Activated T-cell treated with anti-CD3 and anti-CD28 coated beads for 48 hours (primary cell): Measurements from ENCODE around the gene BMPER.

Experiments
- DNase-seq: peaks from one replicate; pipeline ENCODE4 v3.0.0-alpha.2; 2020; ENCODE audit warnings: low read depth

The BMPER gene

DNA sequence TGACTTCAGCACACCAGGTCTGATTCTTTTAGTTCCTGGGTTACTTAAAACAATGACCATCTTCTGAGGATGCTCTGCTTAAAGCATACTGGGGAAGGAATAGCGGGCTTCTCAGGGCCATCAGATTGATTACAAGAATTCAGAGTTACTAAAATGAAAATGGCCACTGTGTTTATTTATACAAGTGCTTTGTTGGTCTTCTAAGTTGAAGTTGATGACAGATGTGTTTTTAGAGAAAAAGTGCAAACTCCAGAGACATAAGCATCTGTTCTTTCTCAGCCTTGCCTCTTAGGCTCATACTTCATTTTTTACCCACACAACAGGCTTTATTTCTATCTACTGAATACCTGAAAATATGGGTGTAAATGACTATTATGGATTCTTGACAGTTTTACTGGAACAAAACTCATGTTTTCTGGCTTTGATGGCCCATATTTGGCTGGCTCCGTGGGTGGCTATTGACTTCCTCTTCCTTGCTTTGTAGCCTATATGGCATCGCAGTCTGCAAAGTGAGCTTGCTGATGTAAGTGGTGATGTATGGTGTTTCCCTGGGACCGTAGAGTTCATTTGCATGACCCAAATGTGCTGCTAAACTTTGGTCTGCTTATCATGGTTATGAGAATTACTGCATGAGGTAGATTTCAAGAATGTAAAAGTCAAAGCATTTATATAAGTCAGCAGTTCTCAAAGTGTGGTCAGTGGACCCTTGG, 121.3 kb downstream of the BMPER start:
- DNase-seq, result no peak

- no peak for DNase-seq
Observed at GRCh38 chr7:34031156-34031555, 125.8 kb downstream of the BMPER start.

DNA sequence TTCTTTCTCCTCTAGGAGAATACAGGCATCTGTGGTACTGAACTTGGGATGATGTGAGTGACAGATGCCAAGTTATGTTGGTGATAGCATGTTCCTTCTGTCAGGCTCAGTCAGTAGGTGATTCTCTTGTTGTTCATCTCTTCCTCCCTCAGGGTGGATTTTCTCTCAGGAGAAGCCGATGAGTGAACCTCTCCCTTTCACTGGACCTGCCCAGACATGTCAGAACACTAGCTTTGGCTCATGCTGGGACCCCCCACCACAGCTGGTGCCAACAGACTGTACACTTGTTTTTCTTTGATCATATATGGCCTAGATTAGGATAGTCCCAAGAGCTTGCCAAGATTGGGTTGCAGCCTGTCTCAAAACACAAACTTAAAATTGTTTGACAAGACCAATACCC, 129.4 kb downstream of the BMPER start:
- DNase-seq, result no peak

GRCh38 chr7:34036051-34036920, 130.9 kb downstream of the BMPER start:
- DNase-seq, result no peak

GRCh38 chr7:34036972-34037792, 131.8 kb downstream of the BMPER start:
- DNase-seq, result no peak

DNA sequence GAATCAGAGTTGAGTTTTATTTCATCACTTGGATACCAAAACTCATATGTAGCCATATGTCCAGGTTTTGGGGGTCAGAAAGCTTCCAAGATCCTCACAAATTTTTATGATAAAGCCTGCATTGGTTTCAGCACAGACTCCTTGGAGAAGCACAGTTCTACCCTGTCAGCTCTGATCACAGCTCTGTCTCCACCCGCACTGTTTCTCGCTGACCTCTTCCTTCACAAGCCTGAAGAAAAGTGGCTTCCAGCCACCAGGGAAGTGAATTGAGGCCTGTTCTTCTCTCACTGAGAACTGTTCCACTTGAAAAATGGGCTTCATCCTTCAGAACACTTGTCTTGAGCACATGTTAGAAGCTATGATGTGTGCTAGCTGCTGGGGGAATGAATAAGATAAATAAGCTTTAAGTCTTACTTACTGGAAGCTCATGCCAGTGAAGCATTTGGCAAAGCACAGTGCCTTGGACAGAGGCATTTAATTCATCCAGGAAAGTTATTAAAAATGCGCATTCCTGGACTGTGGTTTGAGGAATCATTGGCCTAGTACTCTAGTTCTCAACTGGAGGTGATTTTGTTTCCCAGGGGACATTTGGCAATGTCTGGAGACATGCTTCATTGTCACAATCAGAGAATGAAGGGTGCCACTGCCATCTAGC, 133.6 kb downstream of the BMPER start:
- no peak for DNase-seq

GRCh38 chr7:34041707-34042106, 136.4 kb downstream of the BMPER start:
- DNase-seq, result no peak

- DNase-seq, result no peak
Observed at GRCh38 chr7:34042406-34042805, 137.1 kb downstream of the BMPER start.

DNA sequence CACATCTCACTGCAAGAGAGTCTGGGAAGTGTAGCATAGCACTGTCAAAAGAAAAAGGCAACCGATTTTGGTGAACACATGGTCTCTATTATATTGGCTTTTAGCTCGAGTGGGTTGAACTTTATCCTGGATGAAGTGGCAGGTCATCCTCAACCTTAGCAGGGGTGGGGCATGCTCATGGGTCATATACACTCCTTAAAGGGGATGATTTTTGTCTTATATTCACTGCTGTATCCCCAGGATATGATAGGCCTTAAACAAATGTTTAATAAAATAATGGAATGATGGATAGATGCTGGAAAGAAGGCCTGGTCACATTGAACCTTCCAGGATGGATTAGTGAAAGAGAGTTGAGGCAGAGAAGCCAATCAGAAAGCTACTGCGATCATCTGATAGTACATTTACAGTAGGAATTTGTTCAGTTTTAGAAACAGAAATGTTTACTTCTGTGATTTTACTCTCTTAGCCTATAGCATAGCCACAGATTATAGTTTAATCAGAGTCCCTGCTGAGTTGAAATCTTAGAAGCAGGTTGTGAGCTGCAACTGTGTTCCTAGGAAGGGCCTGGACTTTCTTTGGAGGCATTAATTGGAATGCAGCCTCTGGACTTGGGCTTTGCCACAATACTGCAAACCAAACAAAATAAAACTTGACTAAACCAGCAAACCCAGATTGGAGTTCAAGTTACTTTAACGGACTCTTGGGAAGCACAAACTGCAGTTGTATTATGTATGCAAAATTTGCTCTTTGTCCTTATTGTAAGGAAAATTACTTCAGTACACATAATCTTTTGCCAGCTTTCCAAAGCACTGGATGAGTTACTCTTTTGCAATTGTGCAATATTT, 138.3 kb downstream of the BMPER start:
- DNase-seq, result no peak

GRCh38 chr7:34044306-34044643, 138.9 kb downstream of the BMPER start:
- no peak for DNase-seq

DNA sequence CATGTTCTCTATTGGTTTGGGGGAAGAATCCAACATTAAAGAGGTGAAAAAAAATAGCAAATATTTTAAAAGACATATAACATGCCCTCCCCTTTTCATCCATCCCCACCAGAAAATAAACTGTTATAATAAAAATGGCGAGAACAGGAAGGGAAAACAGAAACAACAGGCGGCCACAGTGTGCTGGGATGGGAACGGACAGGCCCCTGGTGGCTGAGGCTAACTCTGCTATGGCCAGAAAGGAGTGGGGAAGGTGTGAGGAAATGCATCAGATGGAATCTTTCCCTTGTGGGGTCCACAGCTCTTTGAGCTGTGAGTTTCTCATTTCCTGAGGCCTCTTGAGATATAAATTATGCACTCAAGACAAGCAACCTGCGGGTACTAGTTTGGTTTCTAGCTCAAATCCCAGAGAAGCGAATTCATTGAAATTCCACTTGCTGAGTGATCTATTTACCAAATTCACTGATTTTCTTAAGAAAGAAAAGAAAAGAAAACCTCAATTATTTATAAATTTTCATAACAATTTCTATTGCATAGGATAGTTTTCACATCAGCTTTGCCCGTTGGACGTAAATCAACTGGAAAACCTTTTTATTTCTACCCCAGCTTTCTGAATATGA, 139.5 kb downstream of the BMPER start:
- DNase-seq, result no peak

DNA sequence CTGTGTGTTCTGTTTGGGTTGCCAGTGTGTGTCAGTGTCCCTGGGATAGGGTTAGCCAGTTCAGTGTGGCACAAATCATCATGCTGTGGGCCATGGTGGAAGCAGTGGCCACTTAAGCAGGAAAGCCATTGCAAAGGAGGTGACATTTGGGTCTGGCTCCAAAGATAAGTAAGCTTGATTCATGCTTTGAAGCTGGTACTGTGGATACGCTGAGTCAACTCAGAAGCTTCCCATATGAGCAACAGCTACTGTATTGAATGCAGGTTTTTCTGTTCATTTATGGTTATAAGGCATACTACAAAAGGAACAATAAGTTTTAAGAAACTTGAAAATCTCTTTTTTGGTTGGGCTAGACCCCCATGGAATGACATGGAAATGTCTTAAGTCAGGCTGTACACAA, 143.1 kb downstream of the BMPER start:
- no peak for DNase-seq

DNA sequence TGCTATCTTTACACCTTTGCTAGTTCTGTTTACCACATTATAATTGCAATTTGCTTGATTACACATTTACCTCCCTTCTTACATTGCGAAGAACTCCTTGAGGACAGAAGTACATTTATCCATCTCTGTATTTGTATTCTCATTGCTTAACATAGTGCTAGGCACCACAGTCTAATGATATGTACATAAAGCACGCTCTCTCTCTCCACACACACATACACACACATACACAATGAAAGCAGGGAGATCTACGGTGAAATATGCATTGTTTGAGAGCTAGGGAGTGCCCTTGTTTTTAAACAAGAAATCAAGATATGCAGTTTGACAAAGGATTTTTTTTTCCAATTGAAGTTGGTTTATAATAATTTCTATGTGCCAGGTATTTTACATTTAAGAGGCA, 148.7 kb downstream of the BMPER start:
- DNase-seq, result no peak

DNA sequence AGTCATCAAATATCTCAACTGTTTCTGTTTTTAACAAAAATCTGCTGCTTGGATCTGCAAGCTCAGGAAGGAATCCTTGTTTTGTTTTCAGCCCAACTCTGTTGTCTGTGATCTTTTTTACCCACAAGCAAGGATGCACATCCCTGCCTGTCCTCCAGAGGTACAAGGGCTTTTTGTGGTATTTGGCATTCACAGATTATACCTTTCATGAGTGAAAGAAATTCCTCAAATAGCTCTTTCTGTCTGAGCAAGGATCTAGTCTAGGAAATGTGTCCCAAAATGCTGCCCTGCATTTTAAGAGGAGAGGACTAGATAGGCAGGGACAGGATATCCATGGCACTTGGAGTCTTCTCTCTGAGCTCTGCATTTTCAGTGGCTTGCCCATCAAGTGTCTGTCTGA, 151.8 kb downstream of the BMPER start:
- DNase-seq, result no peak

DNA sequence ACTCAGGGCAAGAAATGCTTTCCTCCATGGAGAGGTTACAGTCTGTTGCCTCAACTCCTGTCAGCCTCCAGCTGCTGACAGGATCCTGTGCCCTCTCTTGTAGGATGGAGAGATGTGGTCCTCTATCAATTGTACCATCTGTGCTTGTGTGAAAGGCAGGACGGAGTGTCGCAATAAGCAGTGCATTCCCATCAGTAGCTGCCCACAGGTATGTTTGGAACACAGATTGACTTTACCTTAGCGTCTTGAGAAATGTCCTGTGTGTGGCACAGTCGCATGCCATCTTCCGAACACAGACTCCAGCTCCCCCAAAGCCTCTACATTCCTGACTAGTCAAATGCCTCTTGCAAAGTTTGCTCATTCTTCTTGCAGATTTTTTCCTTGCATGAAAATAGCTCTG, 152.6 kb downstream of the BMPER start:
- no peak for DNase-seq

GRCh38 chr7:34058801-34059135, 153.4 kb downstream of the BMPER start:
- no peak for DNase-seq

DNA sequence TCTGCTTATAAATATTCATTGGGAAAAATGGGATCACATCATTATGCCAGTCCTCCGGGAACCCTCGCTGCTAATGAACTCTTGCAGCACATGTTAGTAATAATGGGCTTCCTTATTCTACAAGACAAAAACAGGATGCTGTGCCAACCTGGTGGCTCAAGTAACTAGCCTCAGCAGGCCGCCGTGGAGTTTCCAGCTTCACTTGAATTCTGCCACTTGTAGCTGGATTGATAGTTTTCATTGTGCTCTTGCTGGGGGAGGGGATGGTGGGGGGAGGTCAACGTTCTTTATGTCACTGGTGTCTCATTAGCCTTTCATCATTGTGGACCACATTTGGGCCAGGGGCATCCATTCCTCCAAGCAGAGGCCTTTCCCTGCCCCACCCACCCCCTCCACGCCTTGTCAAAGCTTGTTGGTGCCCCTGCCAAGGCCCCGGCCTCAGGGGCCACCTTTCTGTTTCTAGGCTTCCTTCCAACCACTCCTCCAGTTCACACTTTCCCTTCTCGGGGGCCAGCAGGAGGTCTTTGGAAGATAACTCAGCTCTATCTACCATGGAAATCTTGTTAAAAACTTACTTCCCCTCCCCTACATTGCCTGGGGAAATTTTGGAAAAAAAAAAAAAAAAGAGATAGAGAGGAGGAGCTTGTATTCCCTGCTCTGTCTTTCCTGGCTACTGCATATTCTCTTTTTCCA, 153.9 kb downstream of the BMPER start:
- DNase-seq, result no peak

GRCh38 chr7:34060196-34060947, 155.0 kb downstream of the BMPER start:
- no peak for DNase-seq

GRCh38 chr7:34061149-34061548, 155.8 kb downstream of the BMPER start:
- no peak for DNase-seq

DNA sequence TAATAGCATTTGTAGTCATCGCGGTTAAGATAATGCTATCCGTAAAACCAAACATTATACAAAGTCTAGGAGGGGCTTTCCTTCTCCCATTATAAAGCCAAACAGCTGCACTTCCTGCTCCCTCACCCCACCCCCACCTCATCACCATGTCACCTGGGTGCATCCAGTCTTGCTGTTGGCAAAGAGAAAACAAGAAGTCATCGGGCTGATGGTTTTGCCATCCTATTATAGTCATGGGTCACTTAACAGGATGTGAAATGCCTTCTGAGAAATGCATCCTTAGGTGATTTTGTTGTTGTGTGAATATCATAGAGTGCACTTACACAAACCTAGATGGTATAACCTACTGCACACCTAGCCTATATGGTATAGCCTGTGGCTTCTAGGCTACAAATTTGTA, 157.0 kb downstream of the BMPER start:
- no peak for DNase-seq
